Stimulated activated CD8-positive, alpha-beta memory T cell treated with anti-CD3 and anti-CD28 coated beads, Interleukin-7, amount 100 ng/mL, for 1 hour (primary cell): ENCODE results near the gene TMEM52.
A peak's percentile ranks its signal among the peaks of the same experiment; 100 is the strongest.

ENCODE experiments used
- DNase-seq, 2 donors: peaks; one replicate each; pipeline ENCODE4 v3.0.0-alpha.2; 2020; ENCODE audit warnings: low read depth in 2 of 2

Gene TMEM52

DNA sequence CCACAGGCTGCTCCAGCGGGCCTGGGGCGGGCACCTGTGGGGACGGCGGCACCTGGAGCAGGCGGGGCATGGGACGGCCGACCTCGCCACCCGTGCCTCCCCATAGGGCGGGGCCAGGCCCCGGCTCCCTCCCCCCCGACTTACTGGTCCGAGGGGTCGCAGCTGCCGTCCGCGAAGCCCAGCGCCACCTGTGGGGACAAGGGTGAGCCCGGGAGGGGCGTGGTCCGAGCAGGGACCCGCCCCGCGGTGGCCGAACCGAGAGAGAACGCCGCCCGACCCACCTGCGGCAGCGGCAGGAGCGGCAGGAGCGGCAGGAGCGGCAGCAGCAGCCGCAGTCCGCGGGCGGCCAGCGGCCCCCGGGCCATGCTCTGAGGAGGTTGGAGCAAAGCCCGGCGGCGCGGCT lies at the start of gene TMEM52:
Gene TMEM52 (minus strand): TSS at position 379 of the 403 bp plus-strand sequence. CDS start 14 bp downstream, at position 365.
- no peak for DNase-seq

DNA sequence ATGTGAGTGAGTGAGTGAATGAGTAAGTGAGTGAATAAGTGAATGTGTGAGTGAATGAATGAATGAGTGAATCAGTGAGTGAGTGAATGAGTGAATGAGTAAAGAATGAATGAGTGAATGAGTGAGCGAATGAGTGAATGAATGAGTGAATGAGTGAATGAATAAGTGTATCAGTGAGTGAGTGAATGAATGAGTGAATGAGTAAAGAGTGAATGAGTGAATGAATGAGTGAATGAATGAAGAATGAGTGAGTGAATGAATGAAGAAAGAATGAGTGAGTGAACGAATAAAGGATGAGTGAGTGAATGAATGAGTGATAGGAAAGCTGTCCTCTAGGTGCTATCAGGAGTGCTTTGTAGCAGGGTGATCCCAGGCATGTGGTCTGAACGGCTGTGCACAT lies 48.8 kb upstream of the TMEM52 start:
- no peak for DNase-seq

DNA sequence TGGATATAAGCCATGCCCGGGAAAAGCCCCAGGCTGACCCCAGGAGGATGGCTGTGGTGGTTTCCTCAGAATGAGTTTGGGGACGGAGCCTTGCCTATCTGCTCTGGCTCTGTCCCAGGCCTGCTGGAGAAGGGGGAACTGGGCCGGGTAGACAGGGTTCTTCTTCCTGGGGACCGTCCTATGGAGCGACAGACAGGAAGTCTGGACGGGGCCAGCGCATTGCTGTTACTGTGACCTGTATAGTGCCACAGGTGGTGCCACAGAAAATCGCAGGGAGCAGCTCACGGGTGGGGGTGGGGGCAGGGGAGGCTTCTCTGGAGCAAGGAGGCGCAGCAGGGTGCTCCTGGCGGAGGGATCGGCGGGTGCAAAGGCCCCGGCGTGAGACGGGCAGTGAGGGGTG lies 48.1 kb upstream of the TMEM52 start:
- DNase-seq: no peak

DNA sequence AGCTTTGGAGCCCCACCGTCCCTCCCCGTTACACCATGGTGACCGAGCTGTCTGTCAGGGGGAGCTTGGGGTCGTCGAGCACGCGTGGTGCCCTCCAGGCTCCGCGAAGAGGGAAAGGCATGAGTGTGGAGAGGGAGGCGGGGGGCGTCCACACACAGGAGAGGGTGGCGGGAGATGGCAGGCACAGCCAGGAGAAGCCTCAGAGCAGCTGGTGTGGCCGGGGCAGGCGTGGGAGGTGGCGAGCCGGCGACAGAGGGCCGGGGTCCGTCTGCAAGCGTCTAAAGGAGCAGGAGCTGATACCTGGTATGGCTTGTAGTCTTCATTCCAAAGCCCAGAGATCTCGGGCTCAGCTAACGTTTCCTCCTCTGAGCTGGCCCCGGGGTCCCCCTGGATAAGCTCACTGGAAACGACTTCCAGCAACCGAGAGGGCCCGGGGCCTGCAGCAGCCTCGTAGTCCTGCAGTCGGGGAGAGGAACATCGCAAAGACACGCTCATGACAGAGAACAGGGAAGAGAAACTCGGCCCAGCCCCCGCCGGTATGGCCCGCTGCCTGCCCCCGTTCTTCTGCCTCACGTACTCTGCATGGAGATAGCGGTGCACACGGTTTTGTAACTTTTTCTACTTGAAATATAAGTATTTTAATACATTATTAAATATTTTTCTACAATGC lies 47.1 kb upstream of the TMEM52 start:
- no peak for DNase-seq

DNA sequence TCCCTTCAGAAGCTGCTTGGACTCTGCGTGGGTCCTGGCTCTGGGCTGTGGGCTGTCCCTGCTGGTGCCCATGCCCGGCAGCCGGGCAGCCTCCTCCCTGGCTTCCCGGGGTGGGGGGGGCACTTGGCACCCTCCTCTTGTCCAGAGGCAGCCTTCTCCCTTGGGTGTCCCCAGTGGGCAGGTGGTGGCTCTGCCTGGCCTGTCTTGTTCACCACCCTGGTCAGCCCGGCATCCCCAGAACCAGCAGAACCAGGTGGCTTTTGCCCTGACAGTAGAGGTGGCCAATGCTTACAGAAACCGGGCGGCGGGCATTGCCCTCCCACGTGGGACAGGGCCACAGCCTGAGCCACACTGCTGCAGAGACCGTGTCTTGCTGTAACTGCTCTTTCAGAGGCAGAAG lies 46.5 kb upstream of the TMEM52 start:
- DNase-seq: no peak

DNA sequence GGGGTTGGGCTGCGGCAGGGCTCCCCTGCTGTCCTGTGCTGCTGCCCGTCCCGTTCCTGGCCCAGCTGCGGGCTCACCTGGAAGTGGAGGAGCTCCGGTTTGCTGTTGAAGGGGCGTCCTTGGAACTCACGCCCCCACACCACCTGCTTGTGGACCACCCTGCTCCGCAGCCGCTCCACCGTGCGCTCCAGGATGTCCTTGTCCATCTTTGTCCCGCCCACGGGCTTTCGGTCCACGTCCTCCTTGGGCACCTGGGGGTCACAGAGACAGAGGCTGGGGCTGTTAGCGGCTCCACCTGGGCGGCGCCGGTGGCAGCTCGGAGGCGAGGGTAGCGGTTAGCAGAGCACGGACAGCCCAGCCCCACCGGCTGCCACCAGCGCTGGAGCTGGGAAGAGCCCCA lies 45.7 kb upstream of the TMEM52 start:
- DNase-seq: no peak

DNA sequence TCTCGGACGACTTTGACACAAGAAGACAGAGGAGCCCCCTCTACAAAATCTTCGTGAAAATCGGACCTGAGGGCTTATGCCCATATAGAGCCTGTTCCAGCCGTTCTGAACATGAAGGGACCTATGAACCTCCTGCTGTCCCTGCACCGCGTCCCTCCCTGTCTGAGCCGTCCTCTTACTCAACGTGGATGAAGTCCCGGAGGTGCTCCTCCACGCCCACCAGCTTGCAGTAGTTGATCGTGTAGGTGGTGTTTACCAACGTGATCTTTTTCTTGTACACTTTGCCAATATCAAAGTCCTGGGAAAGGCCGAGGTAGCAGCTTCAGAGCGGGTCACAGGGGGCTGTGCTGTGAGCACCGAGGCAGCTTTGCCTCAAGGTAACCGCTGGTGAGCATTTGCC lies 44.5 kb upstream of the TMEM52 start:
- DNase-seq: no peak

DNA sequence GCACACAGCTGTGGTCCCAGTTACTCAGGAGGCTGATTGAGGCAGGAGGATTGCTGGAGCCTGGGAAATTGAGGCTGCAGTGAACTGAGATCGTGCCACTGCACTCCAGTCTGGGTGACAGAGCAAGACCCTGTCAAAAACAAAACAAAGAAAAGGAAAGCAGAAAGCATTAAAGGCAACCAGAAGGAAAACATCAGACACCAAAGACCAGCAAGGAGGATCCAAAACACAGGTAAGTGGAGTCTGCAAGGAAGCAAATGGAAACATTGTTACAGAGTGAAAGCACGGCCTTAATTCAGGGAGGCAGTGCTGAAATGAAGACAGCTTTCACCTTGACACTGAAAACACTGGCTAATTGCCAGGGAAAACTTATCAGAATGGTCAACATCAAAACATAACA lies 43.7 kb upstream of the TMEM52 start:
- DNase-seq: no peak

DNA sequence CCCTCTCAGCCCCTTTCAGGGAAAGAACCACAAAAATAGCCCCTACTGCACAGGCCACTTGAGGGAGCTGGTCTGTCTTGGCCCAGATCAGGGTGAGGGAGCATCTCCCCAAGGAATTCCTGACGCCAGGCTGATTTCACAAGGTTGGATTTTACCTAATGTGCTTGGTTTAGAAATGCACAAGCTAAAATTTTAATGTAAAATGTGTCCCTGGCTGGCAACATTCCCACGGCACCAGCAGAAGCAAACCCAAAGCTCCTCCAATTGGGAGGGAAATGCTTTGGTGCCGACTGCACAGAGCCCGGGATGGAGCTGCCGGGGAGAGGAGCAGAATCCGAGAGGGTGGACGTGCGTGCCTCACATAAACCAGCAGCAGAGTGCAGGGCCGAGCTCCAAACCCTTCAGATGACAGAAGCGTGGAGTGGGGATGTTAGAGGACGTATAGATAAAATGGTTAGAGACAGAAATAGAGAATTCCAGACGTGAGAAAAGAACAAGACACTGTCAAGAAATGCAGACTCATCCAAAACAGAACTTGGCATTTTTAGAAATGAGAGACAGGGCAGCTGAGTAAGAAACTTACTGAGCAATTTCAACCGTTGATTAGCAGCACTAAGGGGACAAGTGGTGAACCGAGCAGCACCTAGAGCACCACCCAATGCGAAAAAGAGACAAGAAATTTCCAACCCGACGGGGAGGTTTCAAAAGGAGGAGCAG lies 41.6 kb upstream of the TMEM52 start:
- DNase-seq: no peak

DNA sequence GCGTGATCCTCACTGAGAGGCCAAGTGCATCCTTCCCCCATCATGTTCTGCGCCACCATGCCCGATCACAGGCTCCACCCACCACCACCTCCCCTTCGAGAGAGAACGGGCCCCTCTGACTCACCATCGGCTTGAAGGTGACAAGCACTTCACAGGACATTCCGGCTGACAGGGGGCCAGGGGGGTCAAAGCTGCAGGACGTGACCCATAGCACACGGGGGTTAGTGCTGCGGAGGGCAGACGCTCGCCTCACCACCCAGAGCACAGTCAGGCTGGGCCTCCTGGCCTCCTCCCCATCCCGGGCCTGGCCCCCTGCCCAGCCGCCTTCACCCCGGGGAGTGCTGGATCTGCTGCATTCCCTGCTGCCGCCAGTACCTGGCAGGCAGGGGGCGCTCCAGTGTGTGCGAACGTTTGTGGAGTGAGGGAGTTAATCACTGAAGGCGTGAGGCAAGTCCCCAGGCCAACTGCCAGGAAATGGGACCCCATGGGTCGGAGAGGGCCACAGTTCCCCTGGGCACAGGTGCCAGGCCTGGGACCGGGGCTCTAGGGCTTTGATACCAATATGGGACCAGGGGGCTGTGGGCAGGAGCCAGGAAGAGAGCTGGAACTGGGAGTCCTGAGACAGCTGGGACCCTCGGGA lies 40.9 kb upstream of the TMEM52 start:
- DNase-seq: peak in 1 of 2 donors; percentile 16

DNA sequence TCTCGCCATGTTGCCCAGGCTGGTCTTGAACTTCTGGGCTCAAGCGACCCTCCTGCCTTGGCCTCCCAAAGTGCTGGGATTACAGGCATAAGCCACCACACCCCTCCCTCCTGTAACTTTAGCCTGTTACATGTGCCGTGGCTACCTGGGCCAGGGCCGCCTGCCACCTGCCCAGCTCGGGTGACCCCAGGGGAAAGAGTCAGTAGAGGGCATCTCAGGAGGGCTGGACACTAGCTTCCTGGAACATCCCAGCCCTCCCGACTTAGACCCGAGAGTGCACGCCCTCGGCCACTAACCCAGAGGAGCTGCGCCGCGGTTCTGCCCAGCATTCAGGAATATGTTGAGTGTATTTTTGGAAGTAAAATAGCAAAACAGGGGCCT lies 40.4 kb upstream of the TMEM52 start:
- DNase-seq: no peak

DNA sequence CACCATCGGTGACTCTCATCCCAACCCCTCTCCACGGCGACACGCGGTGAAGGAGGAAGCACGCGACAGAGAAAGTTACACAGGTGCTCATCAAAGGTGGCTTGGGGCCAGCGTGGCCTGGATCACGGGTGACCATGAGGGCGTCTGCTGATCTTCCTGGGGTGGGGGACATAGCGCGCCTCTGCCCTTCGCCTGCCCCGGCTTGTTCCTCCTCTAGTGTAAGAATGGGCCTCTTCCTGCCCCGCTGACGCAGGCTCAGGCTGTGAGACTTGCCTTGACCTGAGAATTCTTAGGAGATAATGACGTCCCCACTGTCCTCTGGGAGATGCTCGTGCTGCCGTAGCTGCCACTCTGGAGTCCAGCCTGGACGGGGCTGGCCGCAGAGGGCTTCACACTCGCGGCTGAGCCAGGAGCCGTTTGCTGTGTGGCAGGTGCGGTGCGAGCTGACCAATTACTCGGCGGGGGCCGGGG lies 39.0 kb upstream of the TMEM52 start:
- DNase-seq: no peak

DNA sequence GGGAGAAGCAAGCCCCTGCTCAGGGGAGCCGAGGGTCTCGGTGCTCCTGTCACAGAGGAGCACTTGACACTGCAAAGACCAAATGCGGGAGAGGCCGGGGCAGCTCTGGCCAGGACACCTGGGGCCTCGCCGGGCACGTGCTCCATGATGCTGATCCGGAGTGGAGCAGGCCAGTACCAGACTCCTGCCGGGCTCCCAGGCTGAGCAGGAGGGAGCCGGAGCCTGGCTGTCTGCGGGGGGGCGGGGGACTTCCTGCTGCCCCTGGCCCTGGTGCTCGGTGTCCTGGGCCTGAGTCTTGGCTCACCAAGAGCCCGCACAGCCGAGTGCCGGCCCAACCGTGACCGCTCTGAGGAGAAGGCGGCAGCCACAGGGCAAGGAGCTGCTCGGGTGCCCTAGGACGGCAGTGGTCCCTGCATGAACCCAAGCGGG lies 38.5 kb upstream of the TMEM52 start:
- DNase-seq: no peak

DNA sequence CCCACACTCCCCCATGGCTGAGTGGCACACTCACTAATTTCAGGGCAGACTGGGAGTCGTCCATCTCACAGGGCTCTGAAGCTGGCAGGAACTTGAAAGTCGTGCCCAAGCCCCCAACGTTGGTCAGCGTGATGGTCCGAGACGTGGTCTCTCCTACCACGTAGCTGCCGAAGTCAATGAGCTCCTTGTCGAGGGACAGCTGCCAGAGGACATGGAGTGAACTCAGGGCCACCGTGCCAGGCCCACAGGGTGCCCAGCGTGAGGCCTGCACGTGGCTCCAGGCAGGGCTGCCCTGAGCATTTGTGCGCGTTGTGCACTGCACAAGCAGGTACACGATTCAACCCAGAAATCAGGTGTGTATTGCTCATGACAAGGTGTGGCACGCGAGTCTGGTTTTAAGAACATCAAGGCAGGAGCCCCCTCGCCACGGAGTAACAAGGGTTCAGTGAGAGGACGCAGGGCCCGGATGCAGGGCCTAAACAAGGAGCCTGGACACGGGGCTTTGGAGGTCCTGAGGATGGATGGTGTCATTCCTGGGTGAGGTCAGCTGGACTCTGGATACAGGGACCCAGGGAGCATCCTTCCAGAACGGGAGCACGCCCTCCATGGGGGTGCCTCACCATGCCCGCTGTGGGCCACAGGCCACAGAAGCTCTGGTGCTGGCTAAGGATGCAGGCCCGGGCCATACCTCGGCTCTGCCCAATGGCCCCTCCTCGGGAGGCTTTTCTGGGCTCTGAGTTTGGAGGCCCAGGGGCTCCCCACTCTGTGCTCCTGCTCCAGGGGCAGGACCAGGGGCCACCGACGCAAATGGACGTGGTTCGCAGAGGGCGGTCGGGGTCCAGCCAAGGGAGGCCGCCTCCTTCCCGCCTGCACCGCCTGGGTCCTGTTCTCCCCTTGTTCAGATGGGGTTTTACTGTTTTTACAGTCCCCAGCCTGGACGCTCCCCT lies 37.8 kb upstream of the TMEM52 start:
- no peak for DNase-seq

DNA sequence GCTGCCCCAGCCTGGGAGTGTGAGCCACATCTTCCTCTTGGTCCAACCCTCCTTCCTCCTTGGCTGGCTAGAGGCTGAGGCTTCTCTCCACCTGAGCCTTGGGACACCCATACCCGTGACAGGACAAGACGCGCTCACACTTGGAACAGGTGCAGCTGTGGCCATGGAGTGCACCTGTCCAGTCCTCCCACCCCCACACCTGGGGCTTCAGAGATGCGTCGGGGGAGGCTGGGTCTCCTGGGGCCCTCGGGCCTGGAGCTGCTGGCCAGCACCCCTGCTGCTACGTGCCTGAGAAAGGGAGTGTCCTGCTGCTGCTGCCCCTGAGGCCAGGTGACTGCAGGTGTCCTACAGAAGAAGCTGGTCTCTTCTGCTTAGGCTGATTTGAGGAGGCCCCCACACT lies 37.0 kb upstream of the TMEM52 start:
- DNase-seq: no peak

DNA sequence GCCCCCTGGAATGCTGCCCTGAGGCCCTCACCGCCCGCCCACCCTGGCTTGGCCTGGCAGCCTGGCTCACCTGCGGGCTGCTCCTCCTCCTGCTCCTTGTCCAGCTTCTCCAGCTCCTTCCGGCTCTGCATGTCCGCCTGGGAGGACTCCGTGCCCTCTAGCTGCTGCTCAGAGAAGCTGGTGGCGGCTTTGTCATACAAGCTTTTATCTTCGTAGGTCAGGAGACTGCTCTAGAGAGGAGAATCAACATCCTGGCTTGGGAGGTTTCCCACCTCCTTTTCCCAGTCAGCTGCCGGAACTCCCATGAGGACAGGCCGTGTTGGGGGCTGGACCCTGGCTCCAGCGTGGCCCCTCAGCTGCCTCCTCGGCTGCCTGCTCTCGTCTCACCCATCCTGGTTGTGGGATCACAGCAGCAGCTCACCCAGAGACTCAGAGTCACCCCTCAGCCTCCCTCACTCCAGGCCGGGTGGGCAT lies 36.6 kb upstream of the TMEM52 start:
- no peak for DNase-seq

DNA sequence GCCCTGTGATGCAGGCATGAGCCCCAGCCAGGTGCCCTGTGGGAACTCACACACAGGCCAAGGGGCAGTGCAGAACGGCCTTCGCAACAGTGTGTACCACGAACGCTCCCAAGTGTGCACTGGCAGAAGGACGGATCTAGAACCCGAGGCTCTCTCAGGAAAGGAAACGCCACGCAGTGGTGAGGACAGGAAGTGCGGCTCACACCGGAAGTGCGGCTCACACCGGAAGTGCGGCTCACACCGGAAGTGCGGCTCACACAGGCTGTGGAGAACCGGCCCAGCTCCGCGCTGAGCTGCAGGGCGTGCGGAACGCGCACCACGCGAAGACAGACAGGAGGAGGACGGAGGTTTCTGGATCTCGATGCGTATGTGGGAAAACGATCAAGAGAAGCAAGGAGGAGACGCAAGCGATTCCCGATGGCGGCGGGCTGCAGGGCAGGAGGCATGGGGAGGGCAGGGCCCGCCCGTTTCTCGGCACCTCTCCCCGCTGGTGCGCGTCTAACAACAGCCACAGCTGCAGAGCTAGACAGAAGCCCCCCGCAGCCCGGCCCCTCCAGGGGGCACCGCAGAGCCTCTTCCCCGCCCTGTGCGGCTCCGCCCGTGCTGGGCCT lies 35.9 kb upstream of the TMEM52 start:
- no peak for DNase-seq

DNA sequence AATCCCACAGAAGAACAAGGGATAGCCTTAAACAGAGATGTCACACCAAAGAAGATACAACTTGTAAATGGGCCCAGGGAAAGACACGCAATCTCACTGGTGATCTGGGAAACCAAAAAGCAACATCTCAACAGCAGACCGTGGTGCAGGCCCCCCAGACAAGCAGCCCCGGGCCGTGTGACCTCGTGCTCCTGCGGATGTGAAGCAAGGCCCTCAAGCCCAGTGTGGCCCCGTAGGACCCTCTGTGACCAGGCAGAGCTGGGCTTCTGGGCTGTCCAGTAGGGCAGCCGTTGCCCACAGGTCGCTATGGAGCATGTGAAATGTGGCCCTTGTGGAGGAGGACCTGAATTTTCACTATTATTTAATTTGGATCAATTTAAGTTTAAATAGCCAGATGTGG lies 34.9 kb upstream of the TMEM52 start:
- DNase-seq: no peak

DNA sequence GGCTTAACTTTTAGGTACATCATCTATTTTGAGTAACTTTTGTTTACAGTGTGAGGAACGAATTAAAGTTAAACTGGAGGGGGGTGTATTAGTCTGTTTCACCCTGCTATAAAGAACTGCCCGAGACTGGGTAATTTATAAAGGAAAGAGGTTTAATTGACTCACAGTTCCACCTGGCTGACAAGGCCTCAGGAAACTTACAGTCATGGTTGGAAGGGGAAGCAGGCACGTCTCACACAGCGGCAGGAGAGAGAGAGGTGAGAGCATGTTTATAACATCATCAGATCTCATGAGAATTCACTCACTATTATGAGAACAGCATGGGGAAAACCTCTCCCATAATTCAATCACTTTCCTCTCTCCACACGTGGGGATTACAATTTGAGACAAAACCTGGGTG lies 31.9 kb upstream of the TMEM52 start:
- DNase-seq: no peak

DNA sequence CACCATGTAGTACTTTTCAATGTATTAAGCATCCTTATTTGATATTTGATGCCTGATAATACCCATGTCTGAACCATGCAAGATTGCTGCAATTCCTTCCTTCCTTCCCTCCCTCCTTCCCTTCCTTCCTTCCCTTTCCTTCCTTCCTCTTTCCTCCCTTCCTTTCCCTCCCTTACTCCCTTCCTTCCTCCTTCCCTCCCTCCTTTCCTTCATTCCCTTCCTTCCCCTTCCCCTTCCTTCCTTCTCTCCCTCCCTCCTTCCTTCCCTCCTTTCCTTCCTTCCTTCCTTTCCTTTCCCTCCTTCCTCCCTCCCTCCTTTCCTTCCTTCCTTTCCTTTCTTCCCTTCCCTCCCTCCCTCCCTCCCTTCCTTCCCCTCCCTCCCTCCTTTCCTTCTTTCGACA lies 29.7 kb upstream of the TMEM52 start:
- no peak for DNase-seq

DNA sequence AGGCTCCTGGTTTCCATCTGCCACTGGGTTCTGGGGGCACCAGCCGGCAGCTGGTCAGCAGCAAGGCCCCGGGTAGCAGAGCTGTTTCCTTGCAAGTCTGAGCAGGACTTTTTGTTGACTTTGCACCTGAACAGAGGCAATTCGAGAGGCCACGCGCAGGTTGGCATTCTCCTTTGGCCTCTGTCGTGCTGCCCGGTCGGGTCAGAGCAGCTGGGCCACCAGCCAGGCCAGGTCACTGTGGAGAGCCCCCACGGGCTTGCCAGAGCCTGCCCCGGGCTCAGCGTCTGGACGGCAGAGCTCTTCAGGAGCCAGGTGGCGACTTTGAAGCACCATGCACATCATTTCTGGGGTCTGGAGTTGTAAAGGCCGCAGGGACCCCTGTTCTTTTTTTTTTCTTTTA lies 28.4 kb upstream of the TMEM52 start:
- DNase-seq: no peak
